Liver (tissue), 9 donors: Measurements from ENCODE around the gene NOD1. TPM values are rescaled to one million over a fixed set of nuclear protein-coding genes. Genes with fewer than 3 reads are reported as not detected.

Source experiments
- DNase-seq: peaks from one replicate; pipeline ENCODE4 v3.0.0-alpha.2; 2017; ENCODE audit warnings: low spot score
- H3K27ac ChIP-seq, 2 donors: one replicate each; pipeline ENCODE4 v1.7.0; 2013; ENCODE audit warnings: inconsistent platforms in 2 of 2, low read length in 2 of 2, control low read depth in 1 of 2, low read depth in 1 of 2, mild to moderate bottlenecking in 1 of 2
- H3K27me3 ChIP-seq, 4 donors: one replicate each; pipeline versions ENCODE4 v1.6.1 to v1.7.0; 2013; ENCODE audit warnings: low read length in 3 of 4, inconsistent platforms in 1 of 4, mild to moderate bottlenecking in 1 of 4, moderate library complexity in 1 of 4; ENCODE audit not compliant: control insufficient read depth in 4 of 4, insufficient read depth in 4 of 4
- H3K36me3 ChIP-seq, 4 donors: one replicate each; pipeline versions ENCODE4 v1.6.1 to v1.7.0; 2013; ENCODE audit warnings: low read length in 3 of 4, mild to moderate bottlenecking in 3 of 4, low read depth in 1 of 4, moderate library complexity in 1 of 4; ENCODE audit not compliant: control insufficient read depth in 4 of 4, insufficient read depth in 3 of 4
- H3K4me1 ChIP-seq, 4 donors: one replicate each; pipeline versions ENCODE4 v1.6.1 to v1.7.0; 2013; ENCODE audit warnings: low read length in 3 of 4, mild to moderate bottlenecking in 3 of 4, moderate library complexity in 1 of 4; ENCODE audit not compliant: control insufficient read depth in 4 of 4, insufficient read depth in 4 of 4
- H3K4me3 ChIP-seq, 3 donors: one replicate each; pipeline versions ENCODE4 v1.6.1 to v1.7.0; 2013; ENCODE audit warnings: low read length in 3 of 3, control low read depth in 1 of 3, low read depth in 1 of 3, mild to moderate bottlenecking in 1 of 3
- H3K9ac ChIP-seq, 2 donors: one replicate each; pipeline ENCODE4 v1.7.0; 2013; ENCODE audit warnings: low read length in 2 of 2, mild to moderate bottlenecking in 2 of 2, moderate library complexity in 2 of 2, control low read depth in 1 of 2, low read depth in 1 of 2
- H3K9me3 ChIP-seq, 4 donors: one replicate each; pipeline versions ENCODE4 v1.6.1 to v1.7.0; 2013; ENCODE audit warnings: low read length in 3 of 4; ENCODE audit not compliant: control insufficient read depth in 4 of 4
- CTCF ChIP-seq: fragments of 150-350 bp; IDR thresholded peaks from 2 replicates; pipeline ENCODE4 v1.5.1; 2017; ENCODE audit warnings: improper control_type of control experiment, low read depth, low read length; ENCODE audit not compliant: missing input control
- EGR1 ChIP-seq, 2 donors: IDR thresholded peaks; 2 replicates each; pipeline ENCODE4 v1.6.1; 2016 to 2018; ENCODE audit warnings: antibody characterized with exemption in 2 of 2, low read depth in 2 of 2
- FOXA1 ChIP-seq: IDR thresholded peaks from 2 replicates; pipeline ENCODE4 v1.6.1; 2016; ENCODE audit warnings: antibody characterized with exemption
- FOXA2 ChIP-seq: IDR thresholded peaks from 2 replicates; pipeline ENCODE4 v1.6.1; 2016; ENCODE audit warnings: antibody characterized with exemption
- GABPA ChIP-seq, 2 donors: IDR thresholded peaks in 1 of 2; conservative IDR thresholded peaks in 1 of 2; 2 replicates each; pipeline ENCODE4 v1.6.1; 2016; ENCODE audit warnings: antibody characterized with exemption in 2 of 2, mild to moderate bottlenecking in 1 of 2, moderate library complexity in 1 of 2
- HNF4A ChIP-seq, 2 donors: conservative IDR thresholded peaks; 2 replicates each; pipeline ENCODE4 v1.6.1; 2016; ENCODE audit warnings: antibody characterized with exemption in 2 of 2, mild to moderate bottlenecking in 2 of 2
- MAX ChIP-seq: IDR thresholded peaks from 2 replicates; pipeline ENCODE4 v1.6.1; 2016; ENCODE audit warnings: antibody characterized with exemption
- NR2F2 ChIP-seq: IDR thresholded peaks from 2 replicates; pipeline ENCODE4 v1.6.1; 2016; ENCODE audit warnings: antibody characterized with exemption
- RAD21 ChIP-seq, 2 donors: IDR thresholded peaks; 2 replicates each; pipeline ENCODE4 v1.6.1; 2016; ENCODE audit warnings: antibody characterized with exemption in 2 of 2, mild to moderate bottlenecking in 2 of 2
- RXRA ChIP-seq, 2 donors: IDR thresholded peaks; 2 replicates each; pipeline ENCODE4 v1.6.1; 2017 to 2018; ENCODE audit warnings: antibody characterized with exemption in 2 of 2, mild to moderate bottlenecking in 1 of 2
- SP1 ChIP-seq: IDR thresholded peaks from 2 replicates; pipeline ENCODE4 v1.6.1; 2018; ENCODE audit warnings: antibody characterized with exemption, mild to moderate bottlenecking
- TAF1 ChIP-seq: conservative IDR thresholded peaks from 2 replicates; pipeline ENCODE4 v1.6.1; 2016; ENCODE audit warnings: antibody characterized with exemption, mild to moderate bottlenecking
- YY1 ChIP-seq: IDR thresholded peaks from 2 replicates; pipeline ENCODE4 v1.6.1; 2016; ENCODE audit warnings: antibody characterized with exemption, mild to moderate bottlenecking
- ZBTB33 ChIP-seq: IDR thresholded peaks from 2 replicates; pipeline ENCODE4 v1.6.1; 2016; ENCODE audit warnings: antibody characterized with exemption
- WGBS: extraction: QIAGEN DNeasy Blood & Tissue Kit; methylation state at CpG from one replicate; pipeline ENCODE4 v1.1.7; 2013; 5-methylcytosine and 5-hydroxymethylcytosine counted together
- polyA plus RNA-seq, 2 donors: library from polyadenylated mRNA; stranded (reverse) in 1 of 2; unstranded in 1 of 2; fragments of 200-250 nt in 1 of 2; fragments of >200 nt in 1 of 2; fragmentation: Nextera tagmentation in 1 of 2; extraction: Ambion mirVana in 1 of 2; gene quantifications; one replicate each; pipeline versions ENCODE4 v1.2.1 to v1.2.3, GENCODE V29; 2013 to 2015
- total RNA-seq, 2 donors: library from RNA; depleted of rRNA; stranded (reverse); fragments of >200 nt; gene quantifications; one replicate each; pipeline ENCODE4 v1.2.3, GENCODE V29; 2014
- TF ChIP-seq, protein P1 (sequence below): IDR thresholded peaks from 2 replicates; pipeline ENCODE4 v1.6.1; 2016; ENCODE audit warnings: antibody characterized with exemption
- TF ChIP-seq, protein P2 (sequence below): IDR thresholded peaks from 2 replicates; pipeline ENCODE4 v1.6.1; 2016; ENCODE audit warnings: antibody characterized with exemption, mild to moderate bottlenecking
- donor health status: healthy.
- donor health status: healthy.
- donor health status: healthy.
- donor health status: healthy.
- donor health status: healthy.

Gene NOD1
- total and polyA plus RNA-seq, 4 donors = 1.7 to 3.5 (median 2.0) TPM

- Histone ChIP-seq H3K9ac (no peak overlapping the region), H3K27me3 (no peaks in the 10 kb centered on the region), H3K4me1 (peaks cover 0 to 3% (median 0%) of the 10 kb centered on the region in 4 donors), H3K4me3 (no peak overlapping the region), H3K9me3 (peaks cover 0 to 3% (median 0%) of the 10 kb centered on the region in 4 donors), H3K36me3 (no peaks in the 10 kb centered on the region), H3K27ac (no peak overlapping the region)
- 52% methylated on average over 5 of the region's 5 CpGs for WGBS
- DNase-seq = no peak
- peak; percentile 21 for TF ChIP-seq MAX
- TF ChIP-seq ZBTB33 = no peak
- no peak for TF ChIP-seq SP1
- peak in 1 of 2 donors; percentile 38 for TF ChIP-seq HNF4A (conservative IDR thresholded peaks at IDR 0.05)
- no peak for TF ChIP-seq GABPA (IDR thresholded peaks at IDR 0.05 in 1 of 2, conservative IDR thresholded peaks at IDR 0.05 in 1 of 2)
- peak; percentile 97 to 98 for TF ChIP-seq RAD21 (IDR thresholded peaks at IDR 0.05)
- peak; percentile 20 for TF ChIP-seq NR2F2
- TF ChIP-seq CTCF = peak; percentile 75
- peak; percentile 9 for TF ChIP-seq FOXA2
- peak in 1 of 2 donors; percentile 44 for TF ChIP-seq RXRA (IDR thresholded peaks at IDR 0.05)
- TF ChIP-seq YY1 = peak; percentile 30
These were observed 65.6 kb downstream of the NOD1 start for GRCh38 chr7:30412782-30413504.

DNA sequence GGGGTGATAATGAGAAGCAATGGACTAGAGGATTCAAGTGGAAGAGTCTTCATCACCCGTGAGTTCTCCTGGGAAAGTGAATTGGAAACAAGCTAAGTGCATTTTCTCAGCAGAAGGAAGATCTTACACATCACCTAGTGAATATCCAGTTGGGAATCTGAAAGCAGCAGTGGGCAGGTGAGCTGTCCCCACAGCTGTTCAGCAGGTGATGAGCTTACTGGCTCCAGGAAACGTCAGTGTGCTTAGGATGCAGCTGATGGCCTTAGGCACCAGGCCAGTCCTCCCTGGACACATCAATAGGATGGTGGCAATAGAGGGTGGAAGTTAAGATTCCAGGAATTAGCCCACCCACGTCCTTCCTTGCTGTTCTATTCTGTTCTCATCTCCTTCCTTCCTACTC, 66.7 kb downstream of the NOD1 start:
- Histone ChIP-seq H3K36me3 (no peaks in the 10 kb centered on the region), H3K27ac (no peak overlapping the region), H3K27me3 (no peaks in the 10 kb centered on the region), H3K9me3 (peaks cover 0 to 3% (median 0%) of the 10 kb centered on the region in 4 donors), H3K4me3 (no peak overlapping the region), H3K9ac (no peak overlapping the region), H3K4me1 (peaks cover 0 to 3% (median 0%) of the 10 kb centered on the region in 4 donors)
- no peak for DNase-seq
- TF ChIP-seq FOXA2 (no peak), GABPA (IDR thresholded peaks at IDR 0.05 in 1 of 2, conservative IDR thresholded peaks at IDR 0.05 in 1 of 2) (no peak), YY1 (no peak), NR2F2 (no peak), EGR1 (IDR thresholded peaks at IDR 0.05; ENCODE audit: low read depth in 2 of 2) (no peak), MAX (no peak), TAF1 (no peak), FOXA1 (no peak), RXRA (IDR thresholded peaks at IDR 0.05) (no peak), CTCF (no peak), RAD21 (IDR thresholded peaks at IDR 0.05) (no peak), HNF4A (conservative IDR thresholded peaks at IDR 0.05) (no peak)
- TF ChIP-seq, protein P1, sequence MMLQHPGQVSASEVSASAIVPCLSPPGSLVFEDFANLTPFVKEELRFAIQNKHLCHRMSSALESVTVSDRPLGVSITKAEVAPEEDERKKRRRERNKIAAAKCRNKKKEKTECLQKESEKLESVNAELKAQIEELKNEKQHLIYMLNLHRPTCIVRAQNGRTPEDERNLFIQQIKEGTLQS = no peak
- TF ChIP-seq, protein P2, sequence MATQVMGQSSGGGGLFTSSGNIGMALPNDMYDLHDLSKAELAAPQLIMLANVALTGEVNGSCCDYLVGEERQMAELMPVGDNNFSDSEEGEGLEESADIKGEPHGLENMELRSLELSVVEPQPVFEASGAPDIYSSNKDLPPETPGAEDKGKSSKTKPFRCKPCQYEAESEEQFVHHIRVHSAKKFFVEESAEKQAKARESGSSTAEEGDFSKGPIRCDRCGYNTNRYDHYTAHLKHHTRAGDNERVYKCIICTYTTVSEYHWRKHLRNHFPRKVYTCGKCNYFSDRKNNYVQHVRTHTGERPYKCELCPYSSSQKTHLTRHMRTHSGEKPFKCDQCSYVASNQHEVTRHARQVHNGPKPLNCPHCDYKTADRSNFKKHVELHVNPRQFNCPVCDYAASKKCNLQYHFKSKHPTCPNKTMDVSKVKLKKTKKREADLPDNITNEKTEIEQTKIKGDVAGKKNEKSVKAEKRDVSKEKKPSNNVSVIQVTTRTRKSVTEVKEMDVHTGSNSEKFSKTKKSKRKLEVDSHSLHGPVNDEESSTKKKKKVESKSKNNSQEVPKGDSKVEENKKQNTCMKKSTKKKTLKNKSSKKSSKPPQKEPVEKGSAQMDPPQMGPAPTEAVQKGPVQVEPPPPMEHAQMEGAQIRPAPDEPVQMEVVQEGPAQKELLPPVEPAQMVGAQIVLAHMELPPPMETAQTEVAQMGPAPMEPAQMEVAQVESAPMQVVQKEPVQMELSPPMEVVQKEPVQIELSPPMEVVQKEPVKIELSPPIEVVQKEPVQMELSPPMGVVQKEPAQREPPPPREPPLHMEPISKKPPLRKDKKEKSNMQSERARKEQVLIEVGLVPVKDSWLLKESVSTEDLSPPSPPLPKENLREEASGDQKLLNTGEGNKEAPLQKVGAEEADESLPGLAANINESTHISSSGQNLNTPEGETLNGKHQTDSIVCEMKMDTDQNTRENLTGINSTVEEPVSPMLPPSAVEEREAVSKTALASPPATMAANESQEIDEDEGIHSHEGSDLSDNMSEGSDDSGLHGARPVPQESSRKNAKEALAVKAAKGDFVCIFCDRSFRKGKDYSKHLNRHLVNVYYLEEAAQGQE = no peak
- 79% methylated on average over 3 of the region's 3 CpGs for WGBS
